Body of pancreas (tissue), 4 donors: ENCODE data around the gene CD247.

Source experiments
- POLR2A ChIP-seq, 3 donors: fragments of 450-650 bp; IDR thresholded peaks; one replicate each; pipeline ENCODE4 v1.6.1; 2016; ENCODE audit warnings: antibody characterized with exemption in 3 of 3, mild to moderate bottlenecking in 2 of 3
- TF ChIP-seq, protein P1 (sequence below), 7 experiments: fragments of 450-650 bp in 4 of 7; fragments of 200-600 bp in 3 of 7; sonication (generic) in 3 of 7; IDR thresholded peaks; one replicate each; pipeline ENCODE4 v1.5.1; 2016 to 2019; ENCODE audit warnings: antibody characterized with exemption in 7 of 7

DNA sequence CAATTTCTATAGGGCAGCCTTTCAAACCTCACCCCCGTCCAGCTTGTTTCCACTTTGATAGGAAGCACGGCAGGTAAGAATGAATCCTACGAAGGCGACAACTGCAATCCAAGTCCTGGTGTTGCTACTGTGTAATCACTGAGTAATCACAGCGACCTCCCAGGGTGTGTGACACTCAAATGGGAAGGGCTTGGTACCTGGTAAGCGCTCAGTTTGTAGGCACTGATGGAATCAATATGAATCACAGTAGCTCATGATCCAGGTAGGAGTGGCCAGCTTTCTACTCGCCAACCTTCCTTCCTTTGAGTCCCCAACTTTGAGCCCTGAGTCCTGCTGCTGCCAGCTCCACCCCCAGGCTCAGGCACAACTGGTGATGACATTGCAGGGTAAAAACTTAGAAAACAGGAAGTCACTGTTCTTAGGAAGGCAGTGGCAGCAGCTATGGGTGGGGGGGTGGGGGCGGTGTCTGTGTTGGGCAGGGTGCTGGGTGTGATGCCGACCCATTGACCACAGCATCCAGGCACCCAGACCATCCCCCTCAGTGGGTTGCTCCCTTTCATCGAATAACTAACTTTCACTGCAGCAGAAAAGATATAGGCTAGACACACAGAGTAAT is 70.7 kb downstream of the CD247 start:
- TF ChIP-seq, protein P1, sequence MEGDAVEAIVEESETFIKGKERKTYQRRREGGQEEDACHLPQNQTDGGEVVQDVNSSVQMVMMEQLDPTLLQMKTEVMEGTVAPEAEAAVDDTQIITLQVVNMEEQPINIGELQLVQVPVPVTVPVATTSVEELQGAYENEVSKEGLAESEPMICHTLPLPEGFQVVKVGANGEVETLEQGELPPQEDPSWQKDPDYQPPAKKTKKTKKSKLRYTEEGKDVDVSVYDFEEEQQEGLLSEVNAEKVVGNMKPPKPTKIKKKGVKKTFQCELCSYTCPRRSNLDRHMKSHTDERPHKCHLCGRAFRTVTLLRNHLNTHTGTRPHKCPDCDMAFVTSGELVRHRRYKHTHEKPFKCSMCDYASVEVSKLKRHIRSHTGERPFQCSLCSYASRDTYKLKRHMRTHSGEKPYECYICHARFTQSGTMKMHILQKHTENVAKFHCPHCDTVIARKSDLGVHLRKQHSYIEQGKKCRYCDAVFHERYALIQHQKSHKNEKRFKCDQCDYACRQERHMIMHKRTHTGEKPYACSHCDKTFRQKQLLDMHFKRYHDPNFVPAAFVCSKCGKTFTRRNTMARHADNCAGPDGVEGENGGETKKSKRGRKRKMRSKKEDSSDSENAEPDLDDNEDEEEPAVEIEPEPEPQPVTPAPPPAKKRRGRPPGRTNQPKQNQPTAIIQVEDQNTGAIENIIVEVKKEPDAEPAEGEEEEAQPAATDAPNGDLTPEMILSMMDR (IDR thresholded peaks at IDR 0.05) = no peak
- TF ChIP-seq POLR2A (IDR thresholded peaks at IDR 0.05) = peak in 1 of 3 donors; percentile 28
